Measurements from ENCODE around the gene CNGA2.

Gene CNGA2

DNA sequence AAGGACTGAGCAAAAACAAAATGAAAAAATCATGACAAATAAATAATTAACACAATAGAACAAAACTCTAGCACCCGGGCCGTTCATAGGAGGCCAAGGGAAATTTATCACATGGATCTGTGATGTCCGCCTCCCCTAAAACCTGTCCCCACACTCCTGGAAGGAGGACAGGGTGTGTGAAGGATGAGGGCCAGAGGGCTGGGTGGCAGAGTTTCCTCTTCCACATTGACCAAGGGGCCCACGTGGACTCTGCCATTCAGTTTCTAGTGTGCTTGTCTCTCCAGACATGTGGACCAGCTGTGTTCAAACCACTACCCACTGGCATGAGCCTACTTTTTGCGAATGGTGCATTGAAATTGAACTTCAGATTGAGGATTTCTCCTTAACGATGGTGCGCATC lies 33.0 kb upstream of the CNGA2 start:
- H3K4me3 ChIP-seq (ENCODE audit: low read depth, low read length) = no peak overlapping the region
- ChIA-PET CTCF (no interaction called here), POLR2A (no interaction called here)
- no peak for DNase-seq (ENCODE audit: low read depth, low spot score)
- TF ChIP-seq, protein P1, sequence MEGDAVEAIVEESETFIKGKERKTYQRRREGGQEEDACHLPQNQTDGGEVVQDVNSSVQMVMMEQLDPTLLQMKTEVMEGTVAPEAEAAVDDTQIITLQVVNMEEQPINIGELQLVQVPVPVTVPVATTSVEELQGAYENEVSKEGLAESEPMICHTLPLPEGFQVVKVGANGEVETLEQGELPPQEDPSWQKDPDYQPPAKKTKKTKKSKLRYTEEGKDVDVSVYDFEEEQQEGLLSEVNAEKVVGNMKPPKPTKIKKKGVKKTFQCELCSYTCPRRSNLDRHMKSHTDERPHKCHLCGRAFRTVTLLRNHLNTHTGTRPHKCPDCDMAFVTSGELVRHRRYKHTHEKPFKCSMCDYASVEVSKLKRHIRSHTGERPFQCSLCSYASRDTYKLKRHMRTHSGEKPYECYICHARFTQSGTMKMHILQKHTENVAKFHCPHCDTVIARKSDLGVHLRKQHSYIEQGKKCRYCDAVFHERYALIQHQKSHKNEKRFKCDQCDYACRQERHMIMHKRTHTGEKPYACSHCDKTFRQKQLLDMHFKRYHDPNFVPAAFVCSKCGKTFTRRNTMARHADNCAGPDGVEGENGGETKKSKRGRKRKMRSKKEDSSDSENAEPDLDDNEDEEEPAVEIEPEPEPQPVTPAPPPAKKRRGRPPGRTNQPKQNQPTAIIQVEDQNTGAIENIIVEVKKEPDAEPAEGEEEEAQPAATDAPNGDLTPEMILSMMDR (IDR thresholded peaks at IDR 0.05; ENCODE audit: insufficient read depth, low read length, missing control alignments) = no peak

DNA sequence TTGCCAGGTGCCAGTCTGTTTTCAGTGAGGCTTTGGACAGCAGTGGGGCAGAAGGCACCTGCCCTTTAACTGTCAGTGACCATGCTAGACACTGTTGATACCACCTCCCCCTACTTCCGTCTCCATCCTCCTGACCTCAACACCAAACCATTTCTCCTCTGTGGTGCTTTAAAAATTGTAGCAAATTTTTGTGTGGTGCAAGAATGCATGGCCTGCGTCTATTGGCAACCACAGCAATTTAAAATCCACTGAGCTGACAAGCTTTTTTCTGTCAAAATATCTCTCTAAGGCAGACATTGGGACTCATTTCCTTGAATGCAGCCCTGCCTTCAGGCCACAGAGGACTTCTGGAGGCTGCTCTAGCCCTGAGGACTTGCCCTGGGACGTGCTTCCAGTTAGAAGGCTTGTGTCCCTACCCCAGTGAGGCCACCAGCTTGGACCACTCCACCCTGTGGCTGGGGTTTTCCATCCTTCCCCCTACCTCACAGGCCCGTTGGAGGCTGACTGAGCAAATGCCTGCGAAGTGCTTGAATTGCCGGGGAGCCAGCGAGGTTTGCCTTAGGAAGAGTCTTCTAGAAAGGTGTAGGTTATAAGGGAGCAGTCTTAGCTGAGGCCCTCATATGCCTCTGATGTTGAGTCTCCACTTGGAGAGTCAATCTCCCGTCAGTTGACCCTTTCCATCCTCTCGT lies 32.4 kb upstream of the CNGA2 start:
- TF ChIP-seq, protein P1 (IDR thresholded peaks at IDR 0.05; ENCODE audit: insufficient read depth, low read length, missing control alignments) = no peak
- DNase-seq (ENCODE audit: low read depth, low spot score) = no peak
- no peak overlapping the region for H3K4me3 ChIP-seq (ENCODE audit: low read depth, low read length)
- CTCF ChIA-PET = no interaction called here
- POLR2A ChIA-PET = no interaction called here

GRCh38 chrX:151702741-151703340 lies 31.7 kb upstream of the CNGA2 start:
- H3K4me3 ChIP-seq (ENCODE audit: low read depth, low read length) = no peak overlapping the region
- ChIA-PET POLR2A (no interaction called here), CTCF (no interaction called here)
- no peak for DNase-seq (ENCODE audit: low read depth, low spot score)
- TF ChIP-seq, protein P1 (IDR thresholded peaks at IDR 0.05; ENCODE audit: insufficient read depth, low read length, missing control alignments) = no peak

DNA sequence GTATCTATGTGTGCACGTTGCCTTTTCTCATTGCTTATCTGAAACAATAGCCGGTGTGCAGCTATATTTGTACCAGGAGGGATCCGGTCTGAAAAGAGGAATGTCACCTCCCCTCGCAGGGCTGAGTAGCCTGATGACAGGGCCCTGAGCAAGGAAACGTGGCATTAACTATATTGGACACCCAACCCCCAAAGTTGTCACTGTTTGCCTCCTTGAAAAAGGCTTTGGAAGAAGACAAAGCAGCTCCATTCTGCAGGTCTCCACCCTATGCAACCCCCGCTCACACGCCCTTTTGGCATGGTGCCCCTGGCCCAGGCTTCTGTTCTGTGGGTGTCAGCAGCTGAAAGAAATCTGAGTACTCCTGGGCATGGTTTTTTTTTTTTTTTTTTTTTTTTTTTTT lies 31.1 kb upstream of the CNGA2 start:
- no peak overlapping the region for H3K4me3 ChIP-seq (ENCODE audit: low read depth, low read length)
- POLR2A ChIA-PET = no interaction called here
- TF ChIP-seq, protein P1 (IDR thresholded peaks at IDR 0.05; ENCODE audit: insufficient read depth, low read length, missing control alignments) = no peak
- CTCF ChIA-PET = no interaction called here
- DNase-seq (ENCODE audit: low read depth, low spot score) = no peak

DNA sequence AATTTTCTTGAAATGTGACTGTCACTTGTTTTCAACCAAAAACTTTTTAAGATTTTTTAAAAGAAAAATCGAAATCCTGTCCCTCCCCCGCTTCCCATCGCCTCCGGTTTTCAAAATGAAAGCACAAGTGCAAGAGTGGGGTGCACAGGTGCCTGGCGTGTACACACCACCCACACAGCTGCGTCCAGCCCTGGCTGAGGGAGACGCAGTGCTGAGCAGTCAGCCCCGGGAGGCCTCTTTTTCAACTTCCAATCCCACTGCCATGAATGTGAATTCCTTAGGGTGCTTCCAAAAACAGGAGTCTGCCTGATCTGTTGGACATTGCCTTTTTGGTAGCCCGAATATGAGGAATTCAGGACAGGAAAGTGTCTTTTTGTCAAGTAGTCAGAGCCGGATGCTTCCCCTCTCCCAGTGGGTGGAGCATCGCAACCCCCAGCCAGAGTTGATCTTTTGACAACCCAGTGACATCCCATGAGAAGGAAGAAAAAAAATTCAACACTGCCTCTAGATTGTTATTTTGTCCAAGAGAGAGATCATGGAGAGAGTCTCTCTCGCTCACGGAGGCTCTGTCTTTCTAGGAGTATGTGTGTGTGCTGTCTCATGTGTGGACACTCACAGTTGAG lies 30.4 kb upstream of the CNGA2 start:
- ChIA-PET CTCF (no interaction called here), POLR2A (no interaction called here)
- TF ChIP-seq, protein P1 (IDR thresholded peaks at IDR 0.05; ENCODE audit: insufficient read depth, low read length, missing control alignments) = no peak
- no peak for DNase-seq (ENCODE audit: low read depth, low spot score)
- H3K4me3 ChIP-seq (ENCODE audit: low read depth, low read length) = no peak overlapping the region

DNA sequence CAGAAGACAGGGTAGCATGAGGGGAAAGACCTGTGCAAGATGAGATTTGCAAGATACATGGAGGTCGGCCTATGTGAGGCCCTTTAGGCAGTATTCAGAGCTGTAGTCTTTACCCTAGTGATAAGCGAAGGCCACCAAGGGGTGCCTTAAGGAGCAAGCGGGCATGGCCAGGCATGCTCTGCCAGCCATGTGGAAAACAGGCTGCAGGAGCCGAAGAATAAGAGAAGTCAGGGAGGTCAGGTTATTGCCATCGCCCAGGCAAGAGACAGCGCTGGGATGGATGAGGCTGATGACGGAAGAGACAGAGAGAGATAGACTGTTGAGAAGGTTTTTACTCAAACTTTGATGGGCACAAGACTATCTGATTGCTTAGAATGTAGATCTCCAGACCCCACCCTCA lies 25.7 kb upstream of the CNGA2 start:
- CTCF ChIA-PET = no interaction called here
- no peak for DNase-seq (ENCODE audit: low read depth, low spot score)
- POLR2A ChIA-PET = no interaction called here
- TF ChIP-seq, protein P1 (IDR thresholded peaks at IDR 0.05; ENCODE audit: insufficient read depth, low read length, missing control alignments) = no peak
- H3K4me3 ChIP-seq (ENCODE audit: low read depth, low read length) = no peak overlapping the region

All from AG04449 (cell line).